Endothelial cell of umbilical vein (primary cell): ENCODE results near the gene ZNF366. TPM values are rescaled to one million over a fixed set of nuclear protein-coding genes. Genes with fewer than 3 reads are reported as not detected.

Experiments
- BruUV-seq: library from RNA; stranded (reverse); fragments of 400-500 nt; replicated peaks from 2 replicates; lab custom pipeline; 2021; lab: Mats Ljungman, UMichigan
- CTCF ChIA-PET: fragments of 300-600, 350-600 bp; sonication (Branson Sonifier 250); formaldehyde crosslinking; loops from one replicate; lab custom pipeline; 2021; ENCODE audit warnings: antibody characterized with exemption, inconsistent platforms; lab: Charles Lee
- POLR2A ChIA-PET: fragments of 300-600, 350-600 bp; sonication (Branson Sonifier 250); formaldehyde crosslinking; loops from one replicate; lab custom pipeline; 2021; ENCODE audit warnings: antibody characterized with exemption, inconsistent platforms; lab: Charles Lee
- DNase-seq: peaks from one replicate; pipeline ENCODE4 v3.0.0-alpha.2; 2011; ENCODE audit warnings: low read depth, low spot score
- FAIRE-seq: peaks from 2 replicates; lab custom pipeline; 2011; peaks lifted over from hg19 to GRCh38; lab: Jason Lieb, UNC
- H2AFZ ChIP-seq: 2 replicates; pipeline ENCODE4 v1.6.0; 2012; ENCODE audit warnings: low read depth, low read length, control low read depth, inconsistent platforms
- H3K27ac ChIP-seq: 2 replicates; pipeline ENCODE4 v1.5.1; 2011; ENCODE audit warnings: low read depth, mild to moderate bottlenecking, control low read depth, low read length, moderate library complexity; ENCODE audit not compliant: insufficient read depth
- H3K27me3 ChIP-seq, 2 experiments: 2 replicates each; pipeline versions ENCODE4 v1.6.0 to v1.6.1; 2011; ENCODE audit warnings: low read length in 2 of 2, mixed read lengths in 1 of 2; ENCODE audit not compliant: control insufficient read depth in 2 of 2, insufficient read depth in 2 of 2
- H3K36me3 ChIP-seq, 2 experiments: 2 replicates in 1 of 2; 3 replicates in 1 of 2; pipeline ENCODE4 v1.5.1; 2011; ENCODE audit warnings: low read length in 2 of 2, mild to moderate bottlenecking in 1 of 2, moderate library complexity in 1 of 2; ENCODE audit not compliant: control insufficient read depth in 2 of 2, insufficient read depth in 2 of 2; ENCODE audit errors: extremely low read depth in 1 of 2
- H3K4me1 ChIP-seq: 3 replicates; pipeline ENCODE4 v1.5.1; 2011; ENCODE audit warnings: mild to moderate bottlenecking, low read length; ENCODE audit not compliant: control insufficient read depth, insufficient read depth; ENCODE audit errors: extremely low read depth
- H3K4me2 ChIP-seq: 2 replicates; pipeline ENCODE4 v1.6.1; 2011; ENCODE audit warnings: low read length, control low read depth, mixed read lengths; ENCODE audit not compliant: insufficient read depth
- H3K4me3 ChIP-seq, 3 experiments: fragments of 200-600 bp in 1 of 3; sonication (generic), shearing (Covaris generic) in 1 of 3; replicated peaks in 1 of 3; 2 replicates each; pipeline ENCODE4 v1.5.1; 2011 to 2016; ENCODE audit warnings: control low read depth in 3 of 3, low read length in 3 of 3, mild to moderate bottlenecking in 2 of 3, inconsistent platforms in 1 of 3, low read depth in 1 of 3, moderate library complexity in 1 of 3; ENCODE audit not compliant: insufficient read depth in 1 of 3
- H3K79me2 ChIP-seq: 2 replicates; pipeline ENCODE4 v1.6.0; 2012; ENCODE audit warnings: low read length, inconsistent platforms; ENCODE audit not compliant: control insufficient read depth, insufficient read depth
- H3K9ac ChIP-seq: replicated peaks from 2 replicates; pipeline ENCODE3; 2011; ENCODE audit warnings: low read length, control low read depth; ENCODE audit not compliant: insufficient read depth; ENCODE audit errors: extremely low read depth
- H3K9me1 ChIP-seq: replicated peaks from 3 replicates; pipeline ENCODE4 v1.6.0; 2011; ENCODE audit warnings: mild to moderate bottlenecking, low read length; ENCODE audit not compliant: control insufficient read depth, insufficient read depth; ENCODE audit errors: extremely low read depth
- H3K9me3 ChIP-seq: replicated peaks from 2 replicates; pipeline ENCODE4 v1.5.1; 2012; ENCODE audit warnings: low read length, inconsistent platforms; ENCODE audit not compliant: control insufficient read depth, insufficient read depth
- H4K20me1 ChIP-seq: replicated peaks from 2 replicates; pipeline ENCODE3; 2011; ENCODE audit warnings: mild to moderate bottlenecking, low read length; ENCODE audit not compliant: control insufficient read depth, insufficient read depth; ENCODE audit errors: extremely low read depth
- EZH2 ChIP-seq: IDR thresholded peaks from 2 replicates; pipeline ENCODE4 v1.6.1; 2012; ENCODE audit warnings: borderline replicate concordance, low read depth, mild to moderate bottlenecking, moderate library complexity, low read length, inconsistent platforms; ENCODE audit not compliant: severe bottlenecking
- FOS ChIP-seq: IDR thresholded peaks from 2 replicates; pipeline ENCODE4 v1.6.1; 2011; ENCODE audit warnings: mild to moderate bottlenecking, low read length, moderate library complexity, borderline replicate concordance; ENCODE audit not compliant: insufficient read depth
- GATA2 ChIP-seq: IDR thresholded peaks from 2 replicates; pipeline ENCODE4 v1.7.0; 2011; ENCODE audit warnings: low read depth, mild to moderate bottlenecking, moderate library complexity, mixed read lengths, low read length; ENCODE audit not compliant: insufficient read length, insufficient read depth
- JUN ChIP-seq: IDR thresholded peaks from 2 replicates; pipeline ENCODE4 v1.6.1; 2011; ENCODE audit warnings: borderline replicate concordance, low read depth; ENCODE audit not compliant: insufficient read length, insufficient read depth
- MAX ChIP-seq: IDR thresholded peaks from 2 replicates; pipeline ENCODE4 v1.6.1; 2011; ENCODE audit not compliant: insufficient read depth, insufficient read length
- MYC ChIP-seq: IDR thresholded peaks from one replicate; pipeline ENCODE4 v1.6.1; 2011; ENCODE audit warnings: mild to moderate bottlenecking, low read depth, low read length
- POLR2A ChIP-seq: IDR thresholded peaks from 2 replicates; pipeline ENCODE4 v1.6.1; 2012; ENCODE audit warnings: low read depth, mild to moderate bottlenecking, control low read depth, low read length
- dilution Hi-C: fragments of 300-500 bp; cut with MboI; formaldehyde crosslinking; loops from one replicate; pipeline ENCODE4 v1.15.0; 2019; ENCODE audit warnings: low sequenced_read_pairs; ENCODE audit not compliant: extremely low pct_ligation_motif_present
- intact Hi-C: fragments of 100-400 bp; cut with micrococcal nuclease; formaldehyde crosslinking; loops from one replicate; pipeline ENCODE4 v1.10.0; 2022
- polyA plus RNA-seq, 4 experiments: library from polyadenylated mRNA; depleted of rRNA in 3 of 4; stranded (reverse) in 3 of 4; unstranded in 1 of 4; fragments of >200 nt; gene quantifications; 2 replicates each; pipeline versions ENCODE4 v1.2.1 to v1.2.3, GENCODE V29; 2011 to 2012; ENCODE audit warnings: missing spikeins in 1 of 4
- total RNA-seq: library from RNA; stranded (reverse); gene quantifications from 2 replicates; pipeline ENCODE4 v1.2.3, GENCODE V29; 2021
- TF ChIP-seq, protein P1 (sequence below), 2 donors: IDR thresholded peaks; 1 replicate in 1 of 2; 2 replicates in 1 of 2; pipeline ENCODE4 v1.5.1; 2011; ENCODE audit warnings: low read length in 2 of 2, mild to moderate bottlenecking in 2 of 2, moderate library complexity in 2 of 2, control low read depth in 1 of 2, inconsistent platforms in 1 of 2, low read depth in 1 of 2; ENCODE audit not compliant: insufficient read depth in 1 of 2; ENCODE audit errors: extremely low read depth in 1 of 2

The ZNF366 gene
- total and polyA plus RNA-seq, 2 donors (not counting 3 experiments of a cell fraction or from before 2014, with no cell fraction given): 1.3 to 4.1 TPM

GRCh38 chr5:72497823-72498222 is 9.4 kb downstream of the ZNF366 start:
- H3K4me3 ChIP-seq: no peak overlapping the region

More at GRCh38 chr5:72497823-72498222, 9.4 kb downstream of the ZNF366 start:
- H3K36me3 ChIP-seq: no peaks in the 10 kb centered on the region
- H3K4me1 ChIP-seq: peaks cover 22% of the 10 kb centered on the region
- no peak for FAIRE-seq
- no peak overlapping the region for H3K4me2 ChIP-seq
- H2AFZ ChIP-seq: no peak overlapping the region
- H3K9me3 ChIP-seq: no peaks in the 10 kb centered on the region
- H3K9ac ChIP-seq: no peak overlapping the region
- TF ChIP-seq FOS (no peak), GATA2 (no peak), MAX (no peak), JUN (no peak), MYC (no peak), EZH2 (no peak), POLR2A (no peak)
- TF ChIP-seq, protein P1, sequence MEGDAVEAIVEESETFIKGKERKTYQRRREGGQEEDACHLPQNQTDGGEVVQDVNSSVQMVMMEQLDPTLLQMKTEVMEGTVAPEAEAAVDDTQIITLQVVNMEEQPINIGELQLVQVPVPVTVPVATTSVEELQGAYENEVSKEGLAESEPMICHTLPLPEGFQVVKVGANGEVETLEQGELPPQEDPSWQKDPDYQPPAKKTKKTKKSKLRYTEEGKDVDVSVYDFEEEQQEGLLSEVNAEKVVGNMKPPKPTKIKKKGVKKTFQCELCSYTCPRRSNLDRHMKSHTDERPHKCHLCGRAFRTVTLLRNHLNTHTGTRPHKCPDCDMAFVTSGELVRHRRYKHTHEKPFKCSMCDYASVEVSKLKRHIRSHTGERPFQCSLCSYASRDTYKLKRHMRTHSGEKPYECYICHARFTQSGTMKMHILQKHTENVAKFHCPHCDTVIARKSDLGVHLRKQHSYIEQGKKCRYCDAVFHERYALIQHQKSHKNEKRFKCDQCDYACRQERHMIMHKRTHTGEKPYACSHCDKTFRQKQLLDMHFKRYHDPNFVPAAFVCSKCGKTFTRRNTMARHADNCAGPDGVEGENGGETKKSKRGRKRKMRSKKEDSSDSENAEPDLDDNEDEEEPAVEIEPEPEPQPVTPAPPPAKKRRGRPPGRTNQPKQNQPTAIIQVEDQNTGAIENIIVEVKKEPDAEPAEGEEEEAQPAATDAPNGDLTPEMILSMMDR (IDR thresholded peaks at IDR 0.05; ENCODE audit: extremely low read depth in 1 of 2, insufficient read depth in 1 of 2, low read depth in 1 of 2, low read length in 2 of 2): no peak
- ChIA-PET POLR2A (no interaction called here), CTCF (interaction anchor here (1.2 to 1.8 kb wide), 5 partner anchors 8 to 131 kb away, joined by 4 to 5 read pairs (median 4); partner anchors contain the start of gene ZNF366)
- no peak for DNase-seq
- no peaks in the 10 kb centered on the region for H3K27me3 ChIP-seq
- intact Hi-C loops (loop anchor here (2.0 kb wide), 1 partner anchor 45 kb away; no protein-coding TSS in a partner anchor), dilution Hi-C loops (no loop called here)
- H4K20me1 ChIP-seq: no peaks in the 10 kb centered on the region
- H3K9me1 ChIP-seq: no peaks in the 10 kb centered on the region
- H3K27ac ChIP-seq: no peak overlapping the region
- BruUV-seq: no TSS peak
- H3K79me2 ChIP-seq: no peaks in the 10 kb centered on the region
